ENCODE data around the gene TNS3.
"Not testable (repeated sequence)": the region's sequence is repeated elsewhere in the genome, so short reads cannot be mapped to it uniquely, and the experiment has no call there.

Gene TNS3

DNA sequence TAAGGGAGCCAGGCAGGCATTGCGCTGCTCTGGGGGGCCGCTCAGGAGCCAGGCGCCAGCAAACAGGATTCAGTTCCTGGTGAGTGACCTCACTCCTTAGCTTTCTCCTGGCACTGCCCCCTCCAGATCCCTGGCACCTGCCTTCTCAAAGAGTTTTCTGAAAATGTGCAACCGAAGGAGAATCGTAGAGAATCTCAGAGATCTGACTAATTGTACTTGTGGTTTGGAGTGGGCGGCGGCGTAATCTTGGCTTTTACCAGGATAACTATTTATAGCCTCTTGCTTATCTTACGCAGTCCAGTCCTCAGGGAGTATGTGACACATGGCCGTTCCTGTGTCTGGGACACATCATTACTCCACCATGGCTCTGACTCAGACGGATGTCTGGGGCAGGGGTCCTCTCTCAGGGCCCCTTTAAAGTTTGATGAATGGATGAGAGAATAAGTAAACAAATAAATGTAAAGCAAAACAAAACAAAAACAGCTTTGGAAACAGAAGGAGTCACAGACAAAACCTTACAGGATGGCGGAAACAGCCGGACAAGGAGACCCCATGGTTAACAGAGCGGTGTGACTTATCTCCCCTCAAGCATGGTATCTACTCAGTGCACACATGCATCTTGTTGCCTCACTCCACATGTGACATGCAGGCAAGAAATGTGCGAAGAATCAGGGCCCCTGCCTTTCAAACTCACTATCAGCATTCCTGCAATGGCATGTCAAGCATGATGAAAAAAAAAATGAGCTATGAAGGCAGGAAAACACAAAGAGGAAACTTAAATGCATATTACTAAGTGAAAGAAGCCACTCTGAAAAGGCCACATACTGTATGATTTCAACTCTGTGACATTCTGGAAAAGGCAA is 99.7 kb downstream of the TNS3 start:
- no peak for DNase-seq

DNA sequence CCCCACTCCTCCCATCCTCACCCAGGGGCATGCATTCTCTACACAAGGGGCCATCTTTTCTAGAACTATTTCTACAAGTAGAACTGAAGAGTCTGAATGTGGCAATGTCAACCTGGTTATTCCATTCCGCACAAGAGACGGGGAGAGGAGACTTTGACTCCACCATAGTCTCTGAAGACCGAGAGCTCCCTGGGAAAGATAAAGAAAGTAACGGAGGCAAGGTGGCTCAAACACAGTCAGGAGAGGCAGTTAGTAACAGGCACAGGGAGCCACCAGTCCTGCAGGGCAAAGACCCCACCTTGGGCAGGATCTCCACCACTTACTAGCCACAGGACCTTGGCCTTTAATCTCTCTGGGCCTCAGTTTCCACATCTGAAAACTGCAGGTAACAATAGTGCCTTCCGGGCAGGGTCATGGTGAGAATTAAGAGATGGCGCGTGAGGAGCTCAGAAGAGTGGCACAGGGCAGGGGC is 100.3 kb downstream of the TNS3 start:
- no peak for DNase-seq

DNA sequence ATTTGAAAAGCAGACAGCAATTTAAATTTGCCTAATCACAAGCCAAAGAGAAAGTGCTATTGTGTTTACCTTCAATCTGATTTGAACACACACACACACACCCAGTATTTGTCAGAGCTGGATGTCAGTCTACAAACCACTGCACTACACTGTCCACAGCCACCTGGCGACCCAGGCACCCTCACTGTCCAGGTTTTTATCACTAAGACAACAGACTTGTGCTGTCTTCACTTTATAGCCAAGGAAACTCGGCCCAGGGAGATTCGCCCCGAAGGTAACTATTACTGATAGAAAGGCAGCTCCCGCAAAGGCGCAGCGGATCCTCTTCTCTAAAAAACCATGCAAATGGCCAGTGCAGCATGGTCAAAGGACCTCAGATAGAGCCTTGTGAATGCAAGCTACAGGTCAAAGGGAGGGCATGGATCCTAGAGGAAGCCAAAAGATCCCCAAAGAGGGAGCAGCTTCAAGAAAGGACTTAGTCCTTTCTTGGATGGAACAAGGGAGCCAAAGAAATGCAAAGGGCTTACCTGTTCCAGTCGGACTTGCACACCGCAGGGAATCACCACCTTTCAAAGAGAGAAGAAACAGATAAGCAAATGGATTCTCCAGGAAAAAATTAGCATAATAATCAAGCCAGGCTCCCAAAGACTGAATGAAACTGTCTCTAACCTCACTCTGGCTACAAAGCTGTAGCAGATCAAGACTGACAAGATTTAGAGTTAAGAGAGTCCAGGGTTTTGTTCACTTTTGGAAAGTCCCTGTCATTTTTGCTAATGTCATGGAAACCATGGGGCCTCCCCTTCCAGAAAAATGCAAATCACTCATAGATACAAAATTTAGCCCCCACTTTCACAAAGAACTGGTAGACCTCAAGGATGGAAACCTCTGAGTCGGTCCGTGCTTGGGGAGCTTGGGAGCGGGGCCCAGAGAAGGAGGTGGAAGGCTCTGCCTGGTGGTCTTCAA is 101.1 kb downstream of the TNS3 start:
- DNase-seq, result no peak

DNA sequence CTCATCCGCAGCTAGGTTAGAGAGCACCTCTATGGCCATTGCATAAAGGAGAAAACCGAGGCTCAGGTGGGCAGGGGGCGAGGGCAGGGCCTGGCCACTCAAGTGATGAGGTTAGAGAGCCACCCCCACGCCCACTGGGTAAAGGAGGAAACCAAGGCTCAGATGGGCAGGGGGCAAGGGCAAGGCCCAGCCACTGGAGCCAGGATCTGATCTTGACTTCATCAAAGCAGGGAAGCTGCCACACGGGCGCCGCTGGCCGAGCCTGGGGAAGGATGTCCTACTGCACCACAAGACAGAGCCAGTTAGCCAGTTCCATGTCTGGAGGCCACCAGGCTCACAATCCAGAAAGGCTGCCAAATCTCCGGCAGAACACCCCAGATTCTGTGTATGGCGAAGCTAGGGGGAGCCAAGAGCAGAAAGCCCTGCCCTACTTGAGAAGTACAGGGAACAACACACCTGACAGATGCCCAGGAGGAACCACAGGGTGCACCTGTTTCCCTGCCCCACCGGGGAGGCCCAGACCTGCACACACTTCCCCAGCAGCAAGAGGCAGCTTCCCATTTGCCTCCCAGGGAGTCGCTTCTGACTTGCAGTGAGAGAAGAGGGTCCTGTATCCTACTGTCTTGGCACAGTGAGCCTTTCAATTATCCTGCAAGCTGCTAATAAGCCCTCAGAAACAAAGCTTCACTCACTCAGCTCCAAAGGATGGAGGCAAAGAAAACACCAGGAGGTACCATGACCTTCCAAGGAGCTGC is 101.9 kb downstream of the TNS3 start:
- DNase-seq, result no peak

DNA sequence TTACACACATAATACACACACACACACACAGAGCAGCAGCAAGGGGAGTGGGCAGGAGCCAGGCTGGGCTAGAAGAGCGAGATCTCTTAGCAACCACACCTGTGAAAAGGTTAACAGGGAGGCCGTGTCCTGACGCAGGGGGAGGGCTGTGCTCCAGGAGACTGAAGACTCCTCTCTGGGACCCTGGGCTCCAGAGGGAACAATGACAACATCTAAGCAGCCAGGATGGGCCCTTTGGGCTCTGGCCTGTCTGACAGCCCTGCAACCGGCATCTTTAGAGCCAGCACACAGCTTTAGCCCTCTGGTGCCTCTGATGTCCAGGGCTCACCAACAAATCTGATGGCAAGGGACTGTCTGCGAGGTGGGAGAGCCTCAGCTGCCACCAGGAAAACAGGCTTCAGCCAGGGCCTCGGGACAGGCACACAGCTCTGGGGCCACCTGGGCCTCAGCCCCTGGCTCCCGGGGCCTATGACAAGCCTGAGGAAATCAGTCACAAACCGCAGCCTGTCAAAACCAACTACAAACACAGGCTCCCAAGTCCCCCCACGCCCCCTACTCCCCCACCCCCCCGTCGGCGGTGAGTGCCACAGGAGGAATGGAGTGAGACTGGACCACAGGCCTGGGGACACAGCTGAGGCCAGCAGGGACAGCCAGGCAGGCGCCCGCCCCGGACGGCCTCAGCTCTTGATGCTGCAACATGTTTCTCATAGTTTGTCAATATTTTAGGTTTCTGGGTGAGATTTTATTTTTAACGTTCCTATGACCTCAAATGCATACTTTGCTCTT is 102.8 kb downstream of the TNS3 start:
- no peak for DNase-seq

DNA sequence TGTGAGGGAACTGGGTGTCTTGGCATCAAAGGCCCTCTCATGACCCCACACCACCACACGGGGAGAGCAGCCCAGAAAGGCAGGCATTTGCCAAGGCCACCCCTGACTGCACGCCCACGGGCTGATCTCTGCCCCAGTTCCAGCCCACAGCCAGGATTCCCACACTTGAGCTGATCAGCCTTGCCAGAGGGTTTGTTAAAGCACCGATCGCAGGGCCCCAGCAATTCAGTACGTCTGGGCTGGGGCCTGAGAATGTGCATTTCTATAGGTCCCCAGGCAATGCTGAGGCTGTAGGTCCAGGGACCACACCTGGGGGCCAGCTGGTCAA is 103.9 kb downstream of the TNS3 start:
- DNase-seq, result no peak

DNA sequence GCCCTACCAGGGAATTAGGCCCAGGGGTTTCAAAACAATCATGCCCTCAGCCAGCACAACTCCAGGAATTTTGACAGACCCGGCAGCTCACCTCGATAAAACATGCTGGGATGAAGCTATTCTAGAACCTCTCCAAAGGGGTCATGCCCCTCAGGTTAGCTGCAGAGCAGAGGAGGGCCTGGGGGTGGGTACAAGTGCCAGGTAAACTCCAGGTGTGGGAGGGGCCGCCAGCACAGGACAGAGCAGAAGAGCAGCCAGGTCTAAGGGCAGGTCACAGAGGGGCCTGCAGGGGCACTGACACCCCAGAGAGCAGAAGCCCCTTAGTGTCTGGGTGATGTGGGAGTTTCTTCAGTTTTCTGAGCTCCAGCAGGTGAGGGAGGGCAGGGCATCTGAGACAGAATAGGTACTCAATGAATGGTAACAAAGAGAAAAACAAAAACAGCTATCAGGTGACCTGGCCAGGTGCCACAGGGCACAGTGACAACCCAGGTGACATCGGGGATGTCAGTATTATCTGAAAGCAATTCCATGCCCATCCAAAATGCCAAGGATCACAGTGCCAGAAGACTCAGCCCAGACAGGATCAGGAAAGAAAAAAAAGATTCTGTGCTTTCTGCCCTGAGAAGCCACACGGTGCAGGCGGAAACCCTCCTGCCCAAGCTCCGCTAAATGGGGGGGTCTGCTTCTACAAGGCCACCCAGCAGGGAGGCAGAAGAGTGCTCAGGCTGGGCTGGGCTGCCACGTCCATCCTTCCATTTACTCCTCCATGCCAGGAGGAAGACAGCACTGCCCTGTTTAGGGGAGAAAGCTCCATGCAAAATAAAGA is 104.5 kb downstream of the TNS3 start:
- no peak for DNase-seq

DNA sequence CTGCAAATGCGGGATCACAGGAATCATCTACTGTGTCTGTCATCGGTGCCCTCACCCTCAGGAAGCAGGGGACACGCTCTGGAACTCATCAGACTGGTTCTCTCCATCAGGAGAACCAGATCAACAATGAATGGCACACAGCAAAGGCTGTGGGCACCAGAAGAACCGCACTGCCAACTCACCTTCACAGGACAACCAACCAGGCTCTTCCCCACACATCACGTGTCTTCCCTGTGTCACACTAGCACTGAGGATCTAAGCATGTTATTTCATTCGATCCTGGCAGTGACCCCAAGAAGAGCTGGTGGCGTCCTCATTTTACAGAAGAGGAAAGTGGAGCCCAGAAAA is 106.1 kb downstream of the TNS3 start:
- DNase-seq, result no peak

DNA sequence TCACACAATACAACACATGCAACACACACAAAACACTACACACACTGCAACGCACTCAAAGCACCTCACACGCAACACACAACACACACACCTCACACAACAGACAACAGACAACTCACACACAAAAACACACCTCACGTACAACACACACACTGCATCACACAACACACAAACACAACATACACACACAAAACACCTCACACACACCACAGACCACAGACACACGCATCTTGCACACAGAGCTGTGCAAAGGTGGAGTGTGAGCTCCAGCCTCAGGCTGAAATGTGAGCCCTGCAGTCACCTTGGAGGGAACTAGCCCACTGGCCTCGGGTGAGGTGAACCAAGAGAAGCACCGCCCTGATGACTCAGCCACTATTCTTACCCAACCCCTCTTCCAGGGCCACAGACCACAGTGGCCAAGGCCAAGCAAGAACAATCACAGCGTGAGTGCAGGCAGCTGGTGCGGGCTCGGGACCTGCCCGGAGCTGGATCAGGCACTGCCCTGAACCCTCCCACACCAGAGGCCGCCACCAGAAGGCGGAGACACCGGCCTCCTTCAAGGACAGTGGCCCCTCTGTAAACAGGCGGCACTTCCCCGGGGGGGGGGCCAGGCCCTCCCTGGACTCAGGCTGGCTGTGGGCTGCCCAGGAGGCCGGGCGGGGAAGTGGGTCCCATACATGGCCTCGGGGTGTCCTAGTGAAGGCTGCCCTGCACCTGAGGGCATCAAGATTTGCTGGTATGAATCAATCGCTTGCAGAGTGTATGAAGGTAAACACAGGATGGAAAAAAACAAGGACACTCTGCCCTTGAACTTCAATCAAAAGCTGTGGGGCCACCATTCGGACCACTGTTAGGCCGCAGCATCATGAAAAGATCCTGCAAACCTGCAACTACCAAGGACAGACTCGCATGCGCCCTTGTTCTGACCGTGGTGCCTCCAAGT is 106.7 kb downstream of the TNS3 start:
- no peak for DNase-seq

DNA sequence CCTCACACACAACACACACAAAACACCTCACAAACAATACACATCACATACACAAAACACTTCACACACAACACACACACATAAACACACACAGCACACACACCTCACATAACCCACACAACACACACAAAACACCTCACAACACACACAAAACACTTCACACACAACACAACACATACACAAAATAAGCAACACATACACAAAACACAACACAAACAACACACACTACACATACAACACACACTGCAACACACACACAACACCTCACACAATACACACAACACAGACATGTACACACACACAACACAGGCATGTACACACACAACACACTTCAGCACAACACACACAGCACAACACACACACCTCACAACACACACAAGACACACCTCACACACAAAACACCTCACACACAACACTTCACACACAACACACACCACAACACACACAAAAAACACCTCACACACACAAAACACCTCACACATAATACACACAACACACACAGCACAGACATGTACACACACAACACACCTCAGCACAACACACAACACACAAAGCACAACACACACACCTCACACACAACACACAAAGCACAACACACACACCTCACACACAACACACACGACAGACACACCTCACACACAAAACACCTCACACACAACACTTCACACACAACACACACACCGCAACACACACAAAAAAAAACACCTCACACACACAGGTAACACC is 107.5 kb downstream of the TNS3 start:
- DNase-seq, result no peak

DNA sequence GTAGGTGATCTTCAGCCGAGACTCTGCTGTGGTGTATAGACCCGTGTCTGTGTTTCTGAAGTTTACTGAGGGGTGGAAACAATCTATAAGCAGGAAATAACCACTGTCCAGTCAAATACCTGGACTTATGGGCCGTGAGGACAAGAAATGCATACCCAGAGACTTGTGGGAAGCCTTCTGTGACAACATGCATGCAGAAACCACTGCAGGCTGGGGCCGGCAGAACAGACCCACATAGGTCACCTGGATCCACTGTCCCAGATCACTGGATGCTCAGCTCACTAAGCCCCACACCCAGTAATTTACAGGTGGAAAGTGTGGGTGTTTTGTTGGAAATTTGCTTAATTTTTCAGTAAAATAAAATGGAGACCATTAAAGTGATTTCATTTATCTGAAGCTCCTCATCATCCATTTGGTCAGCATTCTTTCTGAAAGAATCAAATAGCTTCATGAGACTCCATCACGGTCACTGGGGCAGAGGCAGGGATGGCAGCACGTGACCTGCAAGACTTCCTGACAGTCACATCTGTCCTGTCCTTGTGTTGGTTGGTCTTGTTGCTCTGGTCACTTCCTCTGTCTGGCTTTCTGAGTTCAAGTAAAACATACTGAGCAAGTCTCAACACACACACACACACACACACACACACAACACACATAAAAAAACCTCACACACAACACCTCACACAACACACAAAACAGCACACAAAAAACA is 108.3 kb downstream of the TNS3 start:
- DNase-seq, result no peak

DNA sequence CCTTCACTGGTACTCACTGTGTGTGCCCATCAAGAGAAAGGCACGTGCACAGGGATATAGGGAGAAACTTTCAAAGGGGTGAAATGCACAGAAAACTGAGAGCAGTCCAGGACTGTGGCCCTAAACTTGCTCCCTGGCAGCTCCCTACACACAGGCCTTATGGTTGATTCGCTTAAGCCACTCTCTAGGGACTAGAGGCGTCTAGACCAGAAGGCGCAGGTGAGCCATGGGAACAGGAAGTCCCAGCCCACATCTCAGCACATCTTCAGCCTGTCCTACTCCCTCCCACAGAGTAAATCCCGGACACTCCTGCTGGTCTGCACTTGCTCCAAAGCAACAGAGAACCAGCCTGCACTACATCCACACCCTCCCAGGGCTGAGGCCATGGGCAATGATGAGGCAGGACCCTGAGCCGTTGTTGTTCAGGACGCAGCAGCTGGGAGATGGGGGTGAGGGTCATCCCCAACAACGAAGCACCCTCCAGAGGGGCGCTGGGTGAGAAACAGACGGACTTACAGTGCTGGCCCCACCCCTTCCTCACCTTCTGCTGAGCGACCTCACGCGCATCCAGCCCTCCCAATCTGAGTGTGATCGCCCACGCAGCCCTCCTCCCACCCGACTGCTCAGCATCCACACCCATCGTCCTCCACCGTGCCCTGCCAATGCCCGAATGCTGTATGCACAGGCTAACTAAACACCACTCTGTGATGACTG is 109.3 kb downstream of the TNS3 start:
- no peak for DNase-seq

DNA sequence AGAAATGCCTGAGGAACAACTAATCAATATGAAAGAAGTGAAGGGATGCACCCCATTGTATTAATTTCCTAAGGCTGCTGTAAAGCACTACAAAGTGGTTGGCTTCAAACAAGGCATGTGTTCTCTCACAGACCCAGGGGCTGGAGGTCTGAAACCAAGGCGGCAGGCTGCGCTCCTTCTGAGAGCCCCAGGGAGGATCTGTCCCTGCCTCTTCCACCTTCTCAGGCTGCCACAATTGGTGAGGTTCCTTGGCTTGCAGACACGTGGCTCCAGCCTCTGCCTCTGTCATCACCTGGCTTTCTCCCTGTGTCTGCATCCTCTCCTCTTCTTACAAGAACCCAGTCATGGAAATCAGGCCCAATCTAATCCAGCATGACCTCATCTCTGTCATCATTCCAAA is 110.1 kb downstream of the TNS3 start:
- DNase-seq, result no peak

DNA sequence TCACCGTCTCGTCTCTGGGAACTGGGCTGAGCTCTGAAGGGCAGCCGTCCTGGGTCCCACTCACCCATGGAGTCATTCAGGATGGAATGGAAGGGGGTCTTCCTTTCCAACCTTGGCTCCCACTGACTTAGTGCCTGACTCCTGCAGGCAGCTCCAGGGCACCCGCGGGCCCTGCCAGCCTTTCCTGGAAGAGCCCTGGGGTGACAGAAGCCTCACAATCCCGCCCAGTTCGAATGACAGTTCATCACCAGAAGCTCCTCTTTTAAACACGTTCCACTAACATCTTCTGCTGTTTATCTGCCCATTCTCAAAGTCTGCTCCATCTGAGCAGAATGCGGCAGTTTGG is 110.6 kb downstream of the TNS3 start:
- no peak for DNase-seq

DNA sequence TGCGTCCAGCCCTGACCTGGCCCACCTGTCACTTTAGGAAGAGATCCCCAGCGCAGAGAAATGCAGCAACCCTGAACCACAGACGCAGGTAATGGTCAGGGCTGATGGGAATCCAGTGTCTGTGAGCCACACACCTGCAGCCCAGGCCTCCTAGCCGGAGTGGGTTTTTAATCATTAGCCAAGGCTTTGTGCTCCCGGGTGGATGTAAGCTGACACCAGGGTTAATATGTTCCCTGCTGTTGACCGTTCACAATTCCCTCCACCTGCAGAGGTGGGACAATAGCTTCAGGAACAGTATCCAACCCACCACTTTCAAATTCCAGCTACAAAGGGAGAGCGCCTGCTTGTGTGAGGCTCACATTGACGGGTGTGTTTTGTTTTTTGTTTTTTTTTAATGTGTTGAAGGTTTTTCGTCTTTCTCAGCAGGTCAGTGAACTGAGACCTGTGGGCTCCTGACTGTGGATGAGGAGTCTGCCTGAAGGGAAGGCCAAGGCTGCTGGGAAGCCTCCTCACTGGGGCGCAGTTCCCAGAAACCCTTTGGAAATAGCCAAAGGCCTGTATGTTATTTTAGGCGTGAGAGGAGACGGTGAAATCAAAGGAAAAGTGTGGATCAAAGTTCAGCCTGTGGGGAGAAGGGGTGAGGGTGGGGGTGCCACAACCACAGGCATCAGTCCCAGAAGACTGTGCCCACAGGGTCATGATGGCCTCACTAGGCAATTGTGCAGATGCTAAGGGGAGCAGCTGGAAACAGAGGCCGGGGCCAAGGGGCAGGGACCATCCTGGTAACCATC is 111.1 kb downstream of the TNS3 start:
- DNase-seq, result no peak

DNA sequence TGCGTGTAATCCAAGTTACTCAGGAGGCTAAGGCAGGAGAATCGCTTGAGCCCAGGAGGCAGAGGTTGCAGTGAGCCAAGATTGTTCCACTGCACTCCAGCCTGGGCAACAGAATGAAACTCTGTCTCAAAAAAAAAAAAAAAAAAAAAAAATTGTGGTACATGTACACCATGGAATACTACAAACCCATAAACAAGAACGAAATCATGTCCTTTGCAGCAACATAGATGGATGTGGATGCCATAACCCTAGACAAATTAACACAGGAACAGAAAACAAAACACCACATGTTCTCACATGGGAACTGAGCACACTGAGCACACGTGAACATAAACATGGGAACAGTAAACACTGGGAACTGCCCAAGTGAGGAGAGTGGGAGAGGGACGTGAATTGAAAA is 112.1 kb downstream of the TNS3 start:
- not testable (repeated sequence) for DNase-seq

DNA sequence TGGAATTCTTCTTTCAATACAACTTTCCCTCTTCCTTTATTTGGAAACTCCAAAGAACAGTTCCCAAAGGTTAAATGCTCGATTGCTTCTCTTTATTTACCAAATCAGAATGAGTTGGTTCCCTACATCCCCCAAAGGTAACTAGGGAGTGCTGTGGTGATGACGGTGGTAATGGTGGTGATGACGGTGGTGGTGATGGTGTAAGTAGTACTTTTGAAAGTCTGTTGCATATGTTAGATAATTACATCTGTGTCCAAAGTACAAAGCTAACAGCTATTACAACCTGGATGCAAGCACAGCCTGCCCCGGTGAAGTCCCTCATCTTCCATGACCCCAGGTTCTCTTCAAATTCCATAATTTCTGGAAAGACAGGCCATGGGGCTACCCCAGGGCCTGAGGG is 115.1 kb downstream of the TNS3 start:
- DNase-seq, result no peak

DNA sequence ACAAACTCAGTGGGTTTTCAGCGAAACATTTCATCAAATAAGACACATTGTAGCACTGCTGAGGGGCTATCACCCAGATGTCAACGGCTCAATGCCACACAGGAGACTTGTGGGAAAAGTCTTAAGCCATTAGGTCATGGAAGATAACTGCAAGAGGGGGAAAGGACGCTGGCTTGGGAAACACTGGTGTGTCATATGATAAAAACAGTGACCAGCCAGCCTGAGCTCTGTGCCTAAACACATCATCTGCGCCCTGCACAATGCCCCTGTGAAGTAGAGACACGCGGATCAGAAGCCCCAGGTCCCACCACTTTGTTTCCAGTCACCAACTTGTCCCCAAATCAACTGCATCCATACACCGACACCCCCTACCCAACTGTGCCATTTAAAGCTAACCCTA is 116.7 kb downstream of the TNS3 start:
- DNase-seq, result no peak
